C4-2B (cell line): ENCODE data around the gene RAB22A.

Experiments
- CTCF ChIP-seq: fragments of 450-650 bp; conservative IDR thresholded peaks from 2 replicates; pipeline ENCODE4 v1.5.1; 2017; ENCODE audit warnings: mild to moderate bottlenecking
- ZFX ChIP-seq: fragments of 450-650 bp; IDR thresholded peaks from 2 replicates; pipeline ENCODE4 v1.6.1; 2017

DNA sequence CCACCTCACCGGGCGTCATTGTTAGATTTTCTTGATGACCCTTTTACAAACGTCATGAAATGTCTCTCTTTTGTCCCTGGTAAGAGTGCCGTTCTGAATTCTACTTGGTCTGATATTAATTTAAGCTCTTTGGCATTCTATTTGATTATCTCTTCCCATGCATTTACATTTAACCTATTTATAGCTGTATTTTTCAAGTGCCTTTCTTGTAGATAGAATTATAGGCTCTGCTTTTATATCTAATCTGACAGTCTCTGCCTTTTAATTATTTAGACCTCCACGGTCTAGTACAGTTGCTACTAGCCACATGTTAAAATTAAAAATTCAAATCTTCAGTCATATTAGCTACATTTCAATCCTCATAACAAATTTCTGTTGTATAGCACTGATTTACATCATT lies 12.6 kb downstream of the RAB22A start:
- TF ChIP-seq CTCF (no peak), ZFX (no peak)
